K562 (cell line): ENCODE measurements around the gene ATP2A3. TPM values are rescaled to one million over a fixed set of nuclear protein-coding genes. Genes with fewer than 3 reads are reported as not detected.

Source experiments
- COPS2 ChIP-seq: fragments of 450-650 bp; conservative IDR thresholded peaks from 2 replicates; pipeline ENCODE4 v1.6.1; 2016; ENCODE audit warnings: mild to moderate bottlenecking, moderate library complexity
- EP300 ChIP-seq: IDR thresholded peaks from 2 replicates; pipeline ENCODE4 v1.6.1; 2012; ENCODE audit warnings: low read length, improper control_type of control experiment
- ETS1 ChIP-seq: conservative IDR thresholded peaks from 2 replicates; pipeline ENCODE4 v1.6.1; 2011; ENCODE audit warnings: low read depth, mild to moderate bottlenecking, low read length; ENCODE audit not compliant: control insufficient read depth
- GTF2B ChIP-seq: IDR thresholded peaks from 2 replicates; pipeline ENCODE4 v1.6.1; 2011; ENCODE audit not compliant: insufficient read length; ENCODE audit errors: extremely low read depth
- KDM5B ChIP-seq: fragments of 200-600 bp; sonication (generic); IDR thresholded peaks from 2 replicates; pipeline ENCODE4 v1.6.1; 2012; ENCODE audit warnings: low read depth, mild to moderate bottlenecking, moderate library complexity, low read length, control low read depth, inconsistent platforms; ENCODE audit not compliant: insufficient replicate concordance
- KLF10 ChIP-seq: fragments of 250-450 bp; sonication (Bioruptor Pico); IDR thresholded peaks from 2 replicates; pipeline ENCODE4 v1.6.1; 2021; ENCODE audit warnings: matching md5 sums
- MAZ ChIP-seq, 2 experiments: fragments of 450-650 bp in 1 of 2; sonication (generic) in 1 of 2; formaldehyde crosslinking; IDR thresholded peaks in 1 of 2; conservative IDR thresholded peaks in 1 of 2; 2 replicates each; pipeline versions ENCODE4 v1.4.0 to v1.5.0; 2020; ENCODE audit warnings: mild to moderate bottlenecking in 1 of 2, missing genetic modification reagents in 1 of 2
- MCM3 ChIP-seq: fragments of 450-650 bp; IDR thresholded peaks from 2 replicates; pipeline ENCODE4 v1.6.1; 2016
- NCOR1 ChIP-seq: fragments of 450-650 bp; IDR thresholded peaks from 2 replicates; pipeline ENCODE4 v1.6.1; 2016; ENCODE audit warnings: mild to moderate bottlenecking, moderate library complexity
- NR2C2 ChIP-seq, 2 experiments: fragments of 200-800 bp in 1 of 2; sonication (Bioruptor generic) in 1 of 2; sonication (generic) in 1 of 2; formaldehyde crosslinking in 1 of 2; IDR thresholded peaks; 2 replicates each; pipeline versions ENCODE4 v1.6.1 to v1.8.0; 2016 to 2022; ENCODE audit warnings: mild to moderate bottlenecking in 1 of 2, missing compliant biosample characterization in 1 of 2, missing genetic modification characterization in 1 of 2, missing genetic modification reagents in 1 of 2
- PML ChIP-seq: IDR thresholded peaks from 2 replicates; pipeline ENCODE4 v1.6.1; 2012; ENCODE audit warnings: low read length, inconsistent platforms
- POLR2H ChIP-seq: IDR thresholded peaks from 2 replicates; pipeline ENCODE4 v1.6.1; 2016; ENCODE audit warnings: missing genetic modification characterization, low read depth, mild to moderate bottlenecking, control low read depth, missing compliant biosample characterization, moderate library complexity
- SMARCA4 ChIP-seq: fragments of 450-650 bp; IDR thresholded peaks from 2 replicates; pipeline ENCODE4 v1.6.1; 2016
- SMARCC2 ChIP-seq: fragments of 450-650 bp; IDR thresholded peaks from 2 replicates; pipeline ENCODE4 v1.6.1; 2017; ENCODE audit warnings: antibody characterized with exemption, moderate library complexity, mild to moderate bottlenecking, low read depth
- TBL1XR1 ChIP-seq, 2 experiments: IDR thresholded peaks; 2 replicates each; pipeline ENCODE4 v1.6.1; 2012; ENCODE audit warnings: improper control_type of control experiment in 2 of 2, low read length in 2 of 2, mild to moderate bottlenecking in 1 of 2
- ZBTB34 ChIP-seq: fragments of 250-450 bp; sonication (Bioruptor Pico); IDR thresholded peaks from 2 replicates; pipeline ENCODE4 v1.8.0; 2021; ENCODE audit warnings: mild to moderate bottlenecking, moderate library complexity
- ZNF282 ChIP-seq: sonication (generic); formaldehyde crosslinking; IDR thresholded peaks from 2 replicates; pipeline ENCODE4 v1.8.1; 2023; ENCODE audit warnings: missing genetic modification reagents
- ZNF395 ChIP-seq: fragments of 200-800 bp; sonication (Bioruptor generic); IDR thresholded peaks from 2 replicates; pipeline ENCODE4 v1.6.1; 2017; ENCODE audit warnings: missing genetic modification characterization, missing compliant biosample characterization
- ZNF592 ChIP-seq: fragments of 450-650 bp; IDR thresholded peaks from 2 replicates; pipeline ENCODE4 v1.6.1; 2017; ENCODE audit warnings: antibody characterized with exemption, mild to moderate bottlenecking
- polyA plus RNA-seq, 8 experiments: library from polyadenylated mRNA; depleted of rRNA in 4 of 8; stranded (reverse) in 5 of 8; unstranded in 3 of 8; fragments of >200 nt; fragmentation: Nextera tagmentation in 2 of 8; fragmentation: Illumina TruSeq in 1 of 8; extraction: Ambion mirVana in 2 of 8; extraction: Trizol in 1 of 8; gene quantifications; 2 replicates each; pipeline versions ENCODE4 v1.2.1 to v1.2.3, GENCODE V29; 2011 to 2014; ENCODE audit warnings: inconsistent platforms in 1 of 8, missing spikeins in 1 of 8
- total RNA-seq, 7 experiments: library from RNA; depleted of rRNA in 6 of 7; stranded (reverse); fragments of >200 nt in 6 of 7; fragmentation: Illumina TruSeq in 2 of 7; extraction: Trizol in 2 of 7; gene quantifications; 2 replicates each; pipeline versions ENCODE4 v1.2.1 to v1.2.3, GENCODE V29; 2011 to 2021; ENCODE audit warnings: low replicate concordance in 1 of 7

The ATP2A3 gene
- total and polyA plus RNA-seq, 9 of the 15 experiments (the other 6 are each of a cell fraction or from before 2014, with no cell fraction given) = 0.65 to 103 (median 31.3) TPM

- peak; percentile 77; the same call in 1 of the 2 replicates for TF ChIP-seq ZNF592
- TF ChIP-seq SMARCC2 = peak; percentile 53; the same call in 1 of the 2 replicates
- TF ChIP-seq NR2C2 (CRISPR knock-in tag; IDR thresholded peaks at IDR 0.05) = no peak
- TF ChIP-seq NR2C2 (tag; IDR thresholded peaks at IDR 0.05) = peak; percentile 53; the same call in 1 of the 2 replicates
- peak; percentile 70; the same call in 1 of the 2 replicates for TF ChIP-seq ZNF395 (CRISPR knock-in tag)
- TF ChIP-seq COPS2 = no peak
- no peak for TF ChIP-seq KLF10 (CRISPR knock-in tag)
- TF ChIP-seq SMARCA4 = peak; percentile 90
- TF ChIP-seq POLR2H (tag) = peak; percentile 75
- peak; percentile 85 for TF ChIP-seq EP300
- TF ChIP-seq ETS1 = no peak
- no peak for TF ChIP-seq MCM3
- TF ChIP-seq TBL1XR1 (IDR thresholded peaks at IDR 0.05; ENCODE audit: low read length in 2 of 2) = 0 out of 4 replicates have a peak, but pooled peaks of 1 of the 2 experiments have one; percentile 24
- 0 out of 2 replicates have a peak, but pooled peaks have one; percentile 38 for TF ChIP-seq PML
- peak; percentile 61 for TF ChIP-seq NCOR1
- no peak for TF ChIP-seq ZNF282 (CRISPR knock-in tag)
- TF ChIP-seq MAZ (CRISPR knock-in tag; conservative IDR thresholded peaks at IDR 0.05 in 1 of 2, IDR thresholded peaks at IDR 0.05 in 1 of 2) = no peak
- peak; percentile 34 for TF ChIP-seq KDM5B
- TF ChIP-seq ZBTB34 (CRISPR knock-in tag) = no peak
- no peak for TF ChIP-seq GTF2B
These were observed 4.8 kb upstream of the ATP2A3 start (continued) for GRCh38 chr17:3968886-3969524.
